ENCODE measurements around the gene THOC7.

THOC7 gene

GRCh38 chr3:63878394-63879060, 14.9 kb upstream of the THOC7 start:
- no peak for DNase-seq (ENCODE audit: low spot score)

- no peak for DNase-seq (ENCODE audit: low spot score)
Measured at GRCh38 chr3:63877737-63878393, 14.3 kb upstream of the THOC7 start.

GRCh38 chr3:63876260-63876659, 12.7 kb upstream of the THOC7 start:
- DNase-seq (ENCODE audit: low spot score) = no peak

GRCh38 chr3:63875510-63875909, 11.9 kb upstream of the THOC7 start:
- DNase-seq (ENCODE audit: low spot score) = no peak

GRCh38 chr3:63874769-63875168, 11.2 kb upstream of the THOC7 start:
- no peak for DNase-seq (ENCODE audit: low spot score)

GRCh38 chr3:63872135-63872924, 8.7 kb upstream of the THOC7 start:
- peak; percentile 22 for DNase-seq (ENCODE audit: low spot score)

- no peak for DNase-seq (ENCODE audit: low spot score)
Measured at GRCh38 chr3:63870615-63871005, 7.0 kb upstream of the THOC7 start.

GRCh38 chr3:63869940-63870614, 6.5 kb upstream of the THOC7 start:
- no peak for DNase-seq (ENCODE audit: low spot score)

GRCh38 chr3:63867225-63867624, 3.6 kb upstream of the THOC7 start:
- no peak for DNase-seq (ENCODE audit: low spot score)

GRCh38 chr3:63864965-63865327, 1.3 kb upstream of the THOC7 start:
- no peak for DNase-seq (ENCODE audit: low spot score)

GRCh38 chr3:63864008-63864964, 681 bp upstream of the THOC7 start:
- DNase-seq (ENCODE audit: low spot score) = peak; percentile 15

GRCh38 chr3:63862804-63863149, 828 bp downstream of the THOC7 start:
- DNase-seq (ENCODE audit: low spot score) = no peak

- no peak for DNase-seq (ENCODE audit: low spot score)
Measured at GRCh38 chr3:63861306-63861705, 2.3 kb downstream of the THOC7 start.

- DNase-seq (ENCODE audit: low spot score) = no peak
Measured at GRCh38 chr3:63860776-63861175, 2.8 kb downstream of the THOC7 start.

- DNase-seq (ENCODE audit: low spot score) = no peak
Measured at GRCh38 chr3:63857311-63857710, 6.3 kb downstream of the THOC7 start.

GRCh38 chr3:63855333-63855940, 8.2 kb downstream of the THOC7 start:
- no peak for DNase-seq (ENCODE audit: low spot score)

GRCh38 chr3:63853106-63853505, 10.5 kb downstream of the THOC7 start:
- no peak for DNase-seq (ENCODE audit: low spot score)

GRCh38 chr3:63851287-63851686, 12.3 kb downstream of the THOC7 start:
- DNase-seq (ENCODE audit: low spot score) = no peak

GRCh38 chr3:63849175-63849574, 14.4 kb downstream of the THOC7 start:
- no peak for DNase-seq (ENCODE audit: low spot score)

GRCh38 chr3:63847718-63848450, 15.7 kb downstream of the THOC7 start:
- no peak for DNase-seq (ENCODE audit: low spot score)

Data from LoVo (cell line).